ENCODE data around the gene FYB2.

DNA sequence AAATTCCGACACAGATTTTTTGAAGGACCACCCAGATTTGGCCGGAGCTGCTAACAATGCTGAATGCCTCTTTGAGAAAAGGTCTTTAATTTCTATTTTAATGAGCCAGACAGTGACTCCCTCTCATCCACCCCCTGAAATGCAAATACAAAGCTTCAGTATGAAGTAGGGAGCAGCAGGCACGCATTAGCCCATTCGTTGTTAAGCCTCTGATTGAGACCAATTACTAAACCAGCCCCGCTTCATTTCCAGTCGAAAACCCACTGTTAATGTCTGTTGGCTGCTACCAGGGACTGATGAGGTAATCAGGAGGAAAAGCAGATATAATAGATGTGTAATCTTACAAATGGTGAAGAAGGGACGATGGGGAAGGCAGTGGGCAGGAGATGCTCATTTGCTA, 30.5 kb upstream of the FYB2 start:
- no peak for TF ChIP-seq POLR2AphosphoS5 (IDR thresholded peaks at IDR 0.05)
- no peak for TF ChIP-seq EZH2 (IDR thresholded peaks at IDR 0.05; ENCODE audit: borderline replicate concordance, insufficient read depth, low read length, poor library complexity, severe bottlenecking)
- TF ChIP-seq, protein P1, sequence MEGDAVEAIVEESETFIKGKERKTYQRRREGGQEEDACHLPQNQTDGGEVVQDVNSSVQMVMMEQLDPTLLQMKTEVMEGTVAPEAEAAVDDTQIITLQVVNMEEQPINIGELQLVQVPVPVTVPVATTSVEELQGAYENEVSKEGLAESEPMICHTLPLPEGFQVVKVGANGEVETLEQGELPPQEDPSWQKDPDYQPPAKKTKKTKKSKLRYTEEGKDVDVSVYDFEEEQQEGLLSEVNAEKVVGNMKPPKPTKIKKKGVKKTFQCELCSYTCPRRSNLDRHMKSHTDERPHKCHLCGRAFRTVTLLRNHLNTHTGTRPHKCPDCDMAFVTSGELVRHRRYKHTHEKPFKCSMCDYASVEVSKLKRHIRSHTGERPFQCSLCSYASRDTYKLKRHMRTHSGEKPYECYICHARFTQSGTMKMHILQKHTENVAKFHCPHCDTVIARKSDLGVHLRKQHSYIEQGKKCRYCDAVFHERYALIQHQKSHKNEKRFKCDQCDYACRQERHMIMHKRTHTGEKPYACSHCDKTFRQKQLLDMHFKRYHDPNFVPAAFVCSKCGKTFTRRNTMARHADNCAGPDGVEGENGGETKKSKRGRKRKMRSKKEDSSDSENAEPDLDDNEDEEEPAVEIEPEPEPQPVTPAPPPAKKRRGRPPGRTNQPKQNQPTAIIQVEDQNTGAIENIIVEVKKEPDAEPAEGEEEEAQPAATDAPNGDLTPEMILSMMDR (IDR thresholded peaks at IDR 0.05; ENCODE audit: poor library complexity, severe bottlenecking) = no peak
- TF ChIP-seq TAF1 (IDR thresholded peaks at IDR 0.05; ENCODE audit: low read depth) = no peak
- TF ChIP-seq REST (IDR thresholded peaks at IDR 0.05; ENCODE audit: borderline replicate concordance) = no peak
- no peak for TF ChIP-seq RAD21 (conservative IDR thresholded peaks at IDR 0.05)

Measured in neural cell (in vitro differentiated cells).